GM18858 (cell line): ENCODE data around the gene ITLN1.
"Not testable (repeated sequence)": the region's sequence is repeated elsewhere in the genome, so short reads cannot be mapped to it uniquely, and the experiment has no call there.

Experiments
- ATAC-seq: cut with Tn5 transposase; IDR thresholded peaks from one replicate; pipeline ENCODE4 v1.9.1; 2021; ENCODE audit not compliant: unreplicated experiment

Gene ITLN1

GRCh38 chr1:160883581-160884513 lies 1.1 kb downstream of the ITLN1 start:
- no peak for ATAC-seq

GRCh38 chr1:160882582-160882981 lies 2.4 kb downstream of the ITLN1 start:
- no peak for ATAC-seq

- ATAC-seq, result not testable (repeated sequence)
Measured at GRCh38 chr1:160881264-160881663, 3.7 kb downstream of the ITLN1 start.

GRCh38 chr1:160880216-160880615 lies 4.8 kb downstream of the ITLN1 start:
- no peak for ATAC-seq

- ATAC-seq, result no peak
Measured at GRCh38 chr1:160879056-160879455, 5.9 kb downstream of the ITLN1 start.

GRCh38 chr1:160877221-160877620 lies 7.8 kb downstream of the ITLN1 start:
- ATAC-seq, result no peak

GRCh38 chr1:160876311-160876710 lies 8.7 kb downstream of the ITLN1 start:
- no peak for ATAC-seq

- not testable (repeated sequence) for ATAC-seq
Measured at GRCh38 chr1:160875591-160875990, 9.4 kb downstream of the ITLN1 start.

- ATAC-seq, result no peak
Measured at GRCh38 chr1:160874935-160875334, 10.0 kb downstream of the ITLN1 start.

GRCh38 chr1:160868141-160868540 lies 16.8 kb downstream of the ITLN1 start:
- ATAC-seq, result no peak

GRCh38 chr1:160867651-160868050 lies 17.3 kb downstream of the ITLN1 start:
- ATAC-seq, result not testable (repeated sequence)

GRCh38 chr1:160866695-160867260 lies 18.2 kb downstream of the ITLN1 start:
- ATAC-seq, result no peak

- no peak for ATAC-seq
Measured at GRCh38 chr1:160866001-160866694, 18.8 kb downstream of the ITLN1 start.

- ATAC-seq, result no peak
Measured at GRCh38 chr1:160865337-160865736, 19.6 kb downstream of the ITLN1 start.

GRCh38 chr1:160864173-160864572 lies 20.8 kb downstream of the ITLN1 start:
- no peak for ATAC-seq

GRCh38 chr1:160863774-160864131 lies 21.2 kb downstream of the ITLN1 start:
- ATAC-seq, result no peak

- ATAC-seq, result no peak
Measured at GRCh38 chr1:160863061-160863773, 21.8 kb downstream of the ITLN1 start.

- ATAC-seq, result peak; percentile 55
Measured at GRCh38 chr1:160862203-160863060, 22.5 kb downstream of the ITLN1 start, which contains the start of gene CD244. Gene CD244 (minus strand): TSS chr1:160862887. CDS start chr1:160862677, 210 bp downstream.

- ATAC-seq, result no peak
Measured at GRCh38 chr1:160860840-160861505, 24.0 kb downstream of the ITLN1 start.

GRCh38 chr1:160859166-160859565 lies 25.8 kb downstream of the ITLN1 start:
- ATAC-seq, result no peak
